H1 (cell line): ENCODE data around the gene SURF2.

ENCODE experiments used
- CREB1 ChIP-seq: IDR thresholded peaks from 2 replicates; pipeline ENCODE4 v1.6.1; 2012; ENCODE audit warnings: inconsistent platforms
- CTCF ChIP-seq, 3 experiments: IDR thresholded peaks; 1 replicate in 2 of 3; 2 replicates in 1 of 3; pipeline versions ENCODE4 v1.5.1 to v1.6.1; 2011; ENCODE audit warnings: low read length in 3 of 3, mild to moderate bottlenecking in 3 of 3, inconsistent platforms in 2 of 3, low read depth in 1 of 3, moderate library complexity in 1 of 3; ENCODE audit not compliant: insufficient read depth in 1 of 3; ENCODE audit errors: control extremely low read depth in 1 of 3
- FOSL1 ChIP-seq: IDR thresholded peaks from 2 replicates; pipeline ENCODE4 v1.6.1; 2011; ENCODE audit warnings: mild to moderate bottlenecking, low read depth, low read length, moderate library complexity; ENCODE audit not compliant: insufficient read depth
- MAX ChIP-seq: IDR thresholded peaks from 2 replicates; pipeline ENCODE4 v1.6.1; 2012; ENCODE audit warnings: inconsistent platforms
- RFX5 ChIP-seq: IDR thresholded peaks from 2 replicates; pipeline ENCODE4 v1.6.1; 2011; ENCODE audit warnings: low read depth, low read length, improper control_type of control experiment, borderline replicate concordance
- RNF2 ChIP-seq: fragments of 200-900, 300-1000 bp; sonication (generic); IDR thresholded peaks from 2 replicates; pipeline ENCODE4 v1.7.1; 2016; ENCODE audit warnings: borderline replicate concordance, low read depth, mild to moderate bottlenecking, antibody characterized with exemption, low read length; ENCODE audit not compliant: poor library complexity, severe bottlenecking; ENCODE audit errors: missing control alignments
- SP4 ChIP-seq: IDR thresholded peaks from 2 replicates; pipeline ENCODE4 v1.6.1; 2012; ENCODE audit warnings: low read length, inconsistent platforms
- SUZ12 ChIP-seq: fragments of 200-600 bp; sonication (generic); IDR thresholded peaks from 2 replicates; pipeline ENCODE4 v1.6.1; 2012; ENCODE audit warnings: mild to moderate bottlenecking, inconsistent platforms, low read length, moderate library complexity, mixed read lengths
- ZNF274 ChIP-seq: IDR thresholded peaks from 2 replicates; pipeline ENCODE4 v1.7.0; 2012; ENCODE audit warnings: low read length, borderline replicate concordance; ENCODE audit errors: extremely low read depth

- TF ChIP-seq SP4: 0 out of 2 replicates have a peak, but pooled peaks have one; percentile 41
- no peak for TF ChIP-seq ZNF274
- TF ChIP-seq RFX5: no peak
- TF ChIP-seq CTCF (IDR thresholded peaks at IDR 0.05; ENCODE audit: control extremely low read depth in 1 of 3, insufficient read depth in 1 of 3, low read depth in 1 of 3, low read length in 3 of 3): no peak
- TF ChIP-seq MAX: peak; percentile 99
- no peak for TF ChIP-seq CREB1
- TF ChIP-seq SUZ12: no peak
- no peak for TF ChIP-seq FOSL1
- peak; percentile 49 for TF ChIP-seq RNF2
Measured at GRCh38 chr9:133375724-133376654, 19.6 kb downstream of the SURF2 start, which contains the start of the genes STKLD1 and SURF4.
